Measurements from ENCODE around the gene MTHFD1.

MTHFD1 gene

GRCh38 chr14:64394423-64394822, 6.3 kb downstream of the MTHFD1 start:
- no peak for TF ChIP-seq CTCF (conservative IDR thresholded peaks at IDR 0.05; ENCODE audit: low read depth, low read length)
- no peak for DNase-seq (ENCODE audit: low read depth)

GRCh38 chr14:64394977-64395633, 7.0 kb downstream of the MTHFD1 start:
- no peak overlapping the region for H3K4me3 ChIP-seq (ENCODE audit: low read length)
- no peak for TF ChIP-seq CTCF (conservative IDR thresholded peaks at IDR 0.05; ENCODE audit: low read depth, low read length)
- DNase-seq (ENCODE audit: low read depth) = no peak

More at GRCh38 chr14:64394423-64394822, 6.3 kb downstream of the MTHFD1 start:
- no peak overlapping the region for H3K4me3 ChIP-seq (ENCODE audit: low read length)

- no peak for DNase-seq (ENCODE audit: low read depth)
- TF ChIP-seq CTCF (conservative IDR thresholded peaks at IDR 0.05; ENCODE audit: low read depth, low read length) = no peak
- H3K4me3 ChIP-seq (ENCODE audit: low read length) = no peak overlapping the region
Observed at GRCh38 chr14:64400829-64401459, 12.8 kb downstream of the MTHFD1 start.

- DNase-seq (ENCODE audit: low read depth) = no peak
- no peak for TF ChIP-seq CTCF (conservative IDR thresholded peaks at IDR 0.05; ENCODE audit: low read depth, low read length)
- no peak overlapping the region for H3K4me3 ChIP-seq (ENCODE audit: low read length)
Observed at GRCh38 chr14:64401949-64402348, 13.8 kb downstream of the MTHFD1 start.

- no peak for DNase-seq (ENCODE audit: low read depth)
- TF ChIP-seq CTCF (conservative IDR thresholded peaks at IDR 0.05; ENCODE audit: low read depth, low read length) = no peak
- H3K4me3 ChIP-seq (ENCODE audit: low read length) = no peak overlapping the region
Observed at GRCh38 chr14:64405295-64405694, 17.1 kb downstream of the MTHFD1 start.

GRCh38 chr14:64407329-64407728, 19.2 kb downstream of the MTHFD1 start:
- no peak for DNase-seq (ENCODE audit: low read depth)
- TF ChIP-seq CTCF (conservative IDR thresholded peaks at IDR 0.05; ENCODE audit: low read depth, low read length) = no peak
- no peak overlapping the region for H3K4me3 ChIP-seq (ENCODE audit: low read length)

Data from retinal pigment epithelial cell (primary cell).